HCT116 (cell line): ENCODE data around the gene PIK3R4. TPM values are rescaled to one million over a fixed set of nuclear protein-coding genes. Genes with fewer than 3 reads are reported as not detected.

Experiments
- ATAC-seq: fragments of 200-7000 bp; cut with Tn5 transposase; 2 replicates; pipeline ENCODE4 v1.9.1; 2020; ENCODE audit warnings: mild to moderate bottlenecking, moderate library complexity
- BruUV-seq: library from RNA; stranded (reverse); fragments of 400-500 nt; replicated peaks from 2 replicates; lab custom pipeline; 2021; lab: Mats Ljungman, UMichigan
- CTCF ChIA-PET: fragments of 300-600 bp; sonication (Branson Sonifier 250); formaldehyde crosslinking; loops from one replicate; lab custom pipeline; 2021; ENCODE audit warnings: antibody characterized with exemption; lab: Charles Lee
- POLR2A ChIA-PET: fragments of 300-600, 350-600 bp; sonication (Branson Sonifier 250); formaldehyde crosslinking; loops from one replicate; lab custom pipeline; 2021; ENCODE audit warnings: antibody characterized with exemption; lab: Charles Lee
- RAD21 ChIA-PET, 2 experiments: fragments of 300-600 bp; sonication (Branson Sonifier 250); formaldehyde crosslinking; loops; one replicate each; lab custom pipeline; 2023; ENCODE audit warnings: low total read pairs in 2 of 2; ENCODE audit not compliant: uncharacterized antibody in 2 of 2, unreplicated experiment in 2 of 2, low non-redundant PET in 1 of 2; lab: Charles Lee
- DNase-seq: peaks from one replicate; pipeline ENCODE4 v3.0.0-alpha.2; 2010; ENCODE audit warnings: low read depth, low spot score
- H2AFZ ChIP-seq: fragments of 200-600 bp; shearing (Covaris generic), sonication (generic); 2 replicates; pipeline ENCODE4 v1.6.1; 2017; ENCODE audit warnings: low read depth, mixed run types, mixed read lengths, antibody characterized with exemption, low read length; ENCODE audit not compliant: poor library complexity, severe bottlenecking
- H3K27ac ChIP-seq: 2 replicates; pipeline ENCODE4 v1.5.1; 2012; ENCODE audit warnings: low read depth, low read length
- H3K27me3 ChIP-seq: fragments of 200-600 bp; sonication (generic); 2 replicates; pipeline ENCODE4 v1.6.1; 2016; ENCODE audit warnings: mixed run types, low read length, mixed read lengths; ENCODE audit not compliant: insufficient read depth
- H3K36me3 ChIP-seq, 2 experiments: fragments of 200-500 bp in 1 of 2; fragments of 200-600 bp in 1 of 2; sonication (Bioruptor generic) in 1 of 2; sonication (generic) in 1 of 2; 2 replicates each; pipeline versions ENCODE4 v1.5.1 to v1.6.1; 2014 to 2016; ENCODE audit warnings: low read length in 2 of 2, inconsistent platforms in 1 of 2, mixed read lengths in 1 of 2, mixed run types in 1 of 2; ENCODE audit not compliant: insufficient read depth in 2 of 2, control insufficient read depth in 1 of 2
- H3K4me1 ChIP-seq, 2 experiments: fragments of 200-600 bp in 1 of 2; sonication (generic) in 1 of 2; 2 replicates each; pipeline versions ENCODE4 v1.5.1 to v1.6.1; 2012 to 2017; ENCODE audit warnings: low read length in 2 of 2, inconsistent platforms in 1 of 2, mild to moderate bottlenecking in 1 of 2, mixed read lengths in 1 of 2, mixed run types in 1 of 2, moderate library complexity in 1 of 2; ENCODE audit not compliant: insufficient read depth in 2 of 2, control insufficient read depth in 1 of 2
- H3K4me2 ChIP-seq: fragments of 200-600 bp; sonication (generic); 2 replicates; pipeline ENCODE4 v1.6.1; 2017; ENCODE audit warnings: mixed run types, low read length, mixed read lengths
- H3K4me3 ChIP-seq, 2 experiments: fragments of 200-600 bp in 1 of 2; sonication (generic) in 1 of 2; replicated peaks in 1 of 2; 2 replicates each; pipeline ENCODE4 v1.5.1; 2011 to 2016; ENCODE audit warnings: low read length in 2 of 2, control low read depth in 1 of 2, low read depth in 1 of 2, mild to moderate bottlenecking in 1 of 2, mixed read lengths in 1 of 2, mixed run types in 1 of 2
- H3K79me2 ChIP-seq: fragments of 200-600 bp; sonication (generic); 2 replicates; pipeline ENCODE4 v1.6.1; 2017; ENCODE audit warnings: mild to moderate bottlenecking, mixed run types, low read length, moderate library complexity, mixed read lengths; ENCODE audit not compliant: insufficient read depth
- H3K9ac ChIP-seq: fragments of 200-600 bp; sonication (generic); 2 replicates; pipeline ENCODE4 v1.6.1; 2016; ENCODE audit warnings: low read length, mixed read lengths
- H3K9me2 ChIP-seq: fragments of 200-600 bp; sonication (generic), shearing (Covaris generic); 2 replicates; pipeline ENCODE4 v1.6.1; 2017; ENCODE audit warnings: mixed run types, mild to moderate bottlenecking, moderate library complexity; ENCODE audit not compliant: insufficient read depth
- H3K9me3 ChIP-seq, 2 experiments: fragments of 200-500 bp in 1 of 2; fragments of 200-600 bp in 1 of 2; sonication (Bioruptor generic) in 1 of 2; sonication (generic) in 1 of 2; 2 replicates each; pipeline ENCODE4 v1.6.1; 2014 to 2017; ENCODE audit warnings: low read length in 2 of 2, mixed read lengths in 2 of 2, inconsistent platforms in 1 of 2, low read depth in 1 of 2, mild to moderate bottlenecking in 1 of 2, mixed run types in 1 of 2, moderate library complexity in 1 of 2; ENCODE audit not compliant: control insufficient read depth in 1 of 2, insufficient read depth in 1 of 2
- H4K20me1 ChIP-seq: fragments of 200-600 bp; sonication (generic), shearing (Covaris generic); 2 replicates; pipeline ENCODE4 v1.6.1; 2017; ENCODE audit warnings: mixed run types, mild to moderate bottlenecking, moderate library complexity; ENCODE audit not compliant: insufficient read depth
- ATF3 ChIP-seq: IDR thresholded peaks from 2 replicates; pipeline ENCODE4 v1.6.1; 2012
- CBX3 ChIP-seq: IDR thresholded peaks from 2 replicates; pipeline ENCODE4 v1.6.1; 2012; ENCODE audit warnings: low read depth
- CEBPB ChIP-seq: IDR thresholded peaks from 2 replicates; pipeline ENCODE4 v1.6.1; 2012; ENCODE audit warnings: low read depth
- CTCF ChIP-seq, 3 experiments: fragments of 200-600 bp in 1 of 3; sonication (generic) in 1 of 3; IDR thresholded peaks in 2 of 3; conservative IDR thresholded peaks in 1 of 3; 2 replicates each; pipeline ENCODE4 v1.5.1; 2012 to 2017; ENCODE audit warnings: low read depth in 2 of 3, low read length in 2 of 3, antibody characterized with exemption in 1 of 3, borderline replicate concordance in 1 of 3, control low read depth in 1 of 3, mild to moderate bottlenecking in 1 of 3, mixed read lengths in 1 of 3, mixed run types in 1 of 3, moderate library complexity in 1 of 3; ENCODE audit not compliant: insufficient read depth in 1 of 3
- EGR1 ChIP-seq: IDR thresholded peaks from 2 replicates; pipeline ENCODE4 v1.6.1; 2012; ENCODE audit warnings: low read depth
- JUND ChIP-seq: IDR thresholded peaks from 2 replicates; pipeline ENCODE4 v1.6.1; 2012
- MAX ChIP-seq: IDR thresholded peaks from 2 replicates; pipeline ENCODE4 v1.6.1; 2012
- POLR2A ChIP-seq: IDR thresholded peaks from 2 replicates; pipeline ENCODE4 v1.7.0; 2011; ENCODE audit warnings: borderline replicate concordance; ENCODE audit not compliant: insufficient read depth, insufficient read length; ENCODE audit errors: extremely low read depth
- POLR2AphosphoS5 ChIP-seq: IDR thresholded peaks from 2 replicates; pipeline ENCODE4 v1.6.1; 2011; ENCODE audit warnings: mild to moderate bottlenecking, low read depth, low read length, moderate library complexity
- RAD21 ChIP-seq: IDR thresholded peaks from 2 replicates; pipeline ENCODE4 v1.6.1; 2012; ENCODE audit warnings: low read depth, mild to moderate bottlenecking
- SRF ChIP-seq: IDR thresholded peaks from 2 replicates; pipeline ENCODE4 v1.6.1; 2012; ENCODE audit warnings: low read depth
- TCF7L2 ChIP-seq: IDR thresholded peaks from 2 replicates; pipeline ENCODE4 v1.7.0; 2011; ENCODE audit warnings: borderline replicate concordance, inconsistent platforms; ENCODE audit not compliant: insufficient read depth, insufficient read length; ENCODE audit errors: extremely low read depth
- ZFX ChIP-seq: fragments of 450-650 bp; IDR thresholded peaks from 2 replicates; pipeline ENCODE4 v1.6.1; 2017
- intact Hi-C: fragments of 100-400 bp; cut with micrococcal nuclease; formaldehyde crosslinking; loops from 2 replicates; pipeline ENCODE4 v1.10.0; 2022
- total RNA-seq: library from RNA; stranded (reverse); gene quantifications from one replicate; pipeline ENCODE4 v1.2.1, GENCODE V29; 2021; ENCODE audit not compliant: unreplicated experiment

PIK3R4 gene
- total RNA-seq, 1 experiment from 2014 or later = 23.5 TPM

GRCh38 chr3:130699765-130700164 lies 46.9 kb downstream of the PIK3R4 start:
- no TSS peak for BruUV-seq
- no peaks in the 10 kb centered on the region for H4K20me1 ChIP-seq
- peaks cover 0 to 9% of the 10 kb centered on the region in 2 experiments; a peak in 2 of 4 replicates for H3K36me3 ChIP-seq
- no peaks in the 10 kb centered on the region for H3K79me2 ChIP-seq
- no peak overlapping the region for H3K9ac ChIP-seq
- no peaks in the 10 kb centered on the region for H3K4me1 ChIP-seq
- intact Hi-C loops = loop anchor here (1.0 kb wide), 1 partner anchor 193 kb away; no protein-coding TSS in a partner anchor
- no peaks in the 10 kb centered on the region for H3K27me3 ChIP-seq
- no peak overlapping the region for H2AFZ ChIP-seq
- no peak overlapping the region for H3K27ac ChIP-seq
- no peaks in the 10 kb centered on the region for H3K9me2 ChIP-seq
- TF ChIP-seq CTCF (IDR thresholded peaks at IDR 0.05 in 2 of 3, conservative IDR thresholded peaks at IDR 0.05 in 1 of 3; ENCODE audit: borderline replicate concordance in 1 of 3, insufficient read depth in 1 of 3, low read depth in 2 of 3, low read length in 2 of 3) (peak; percentile 37 to 68 (median 61); a peak in 5 of 6 replicates), ZFX (no peak), SRF (no peak), JUND (no peak), CEBPB (no peak), RAD21 (peak; percentile 63)
- DNase-seq = peak; percentile 10
- ChIA-PET CTCF (no interaction called here), POLR2A (no interaction called here), RAD21 (no interaction called here)
- no peak overlapping the region for H3K4me3 ChIP-seq
- ATAC-seq = peak; percentile 61; the same call in 1 of the 2 replicates
- no peaks in the 10 kb centered on the region for H3K9me3 ChIP-seq
- no peak overlapping the region for H3K4me2 ChIP-seq

GRCh38 chr3:130693314-130693713 lies 53.3 kb downstream of the PIK3R4 start:
- Histone ChIP-seq H3K4me3 (no peak overlapping the region), H3K4me2 (0 out of 2 replicates have a peak overlapping the region, but pooled peaks have one; percentile 28), H3K9me3 (no peaks in the 10 kb centered on the region), H3K27ac (no peak overlapping the region), H3K9ac (no peak overlapping the region), H4K20me1 (no peaks in the 10 kb centered on the region), H2AFZ (no peak overlapping the region), H3K4me1 (peaks cover 0 to 11% of the 10 kb centered on the region in 2 experiments; a peak in 2 of 4 replicates), H3K27me3 (no peaks in the 10 kb centered on the region), H3K9me2 (no peaks in the 10 kb centered on the region), H3K79me2 (no peaks in the 10 kb centered on the region), H3K36me3 (peaks cover 3 to 4% of the 10 kb centered on the region in 2 experiments; a peak in 1 of 4 replicates)
- ChIA-PET CTCF (no interaction called here), RAD21 (no interaction called here), POLR2A (no interaction called here)
- TF ChIP-seq CBX3 (no peak), POLR2AphosphoS5 (no peak), SRF (no peak), ZFX (no peak), ATF3 (no peak), POLR2A (no peak), MAX (no peak), EGR1 (no peak), TCF7L2 (no peak)
- DNase-seq (no peak), ATAC-seq (no peak)
- intact Hi-C loops = no loop called here
- no TSS peak for BruUV-seq
